ENCODE data around the gene TEC. TPM values are rescaled to one million over a fixed set of nuclear protein-coding genes. Genes with fewer than 3 reads are reported as not detected.

Gene TEC
- polyA plus RNA-seq, 1 of the 3 experiments (the other 2 are of a cell fraction): 0.85 TPM

GRCh38 chr4:48297256-48297846 lies 27.7 kb upstream of the TEC start:
- H3K4me3 ChIP-seq (ENCODE audit: low read depth in 2 of 2, low read length in 1 of 2): no peak overlapping the region
- H3K27ac ChIP-seq (ENCODE audit: low read depth in 2 of 2, low read length in 1 of 2): no peak overlapping the region
- no peaks in the 10 kb centered on the region for H3K9me2 ChIP-seq
- no peak overlapping the region for H3K4me2 ChIP-seq
- no peak overlapping the region for H3K9ac ChIP-seq
- no peak for DNase-seq
- WGBS (ENCODE audit: low lambda C conversion rate): 100% methylated on average over 2 of the region's 2 CpGs
- ChIA-PET POLR2A (no interaction called here), CTCF (interaction anchor here (1.7 kb wide), 1 partner anchor 31 kb away, joined by 3 read pairs; no protein-coding TSS in a partner anchor)
- TF ChIP-seq, protein P1, sequence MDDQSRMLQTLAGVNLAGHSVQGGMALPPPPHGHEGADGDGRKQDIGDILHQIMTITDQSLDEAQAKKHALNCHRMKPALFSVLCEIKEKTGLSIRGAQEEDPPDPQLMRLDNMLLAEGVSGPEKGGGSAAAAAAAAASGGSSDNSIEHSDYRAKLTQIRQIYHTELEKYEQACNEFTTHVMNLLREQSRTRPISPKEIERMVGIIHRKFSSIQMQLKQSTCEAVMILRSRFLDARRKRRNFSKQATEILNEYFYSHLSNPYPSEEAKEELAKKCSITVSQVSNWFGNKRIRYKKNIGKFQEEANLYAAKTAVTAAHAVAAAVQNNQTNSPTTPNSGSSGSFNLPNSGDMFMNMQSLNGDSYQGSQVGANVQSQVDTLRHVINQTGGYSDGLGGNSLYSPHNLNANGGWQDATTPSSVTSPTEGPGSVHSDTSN (IDR thresholded peaks at IDR 0.05): no peak
- TF ChIP-seq GABPA (IDR thresholded peaks at IDR 0.05; ENCODE audit: low read depth): no peak
- TF ChIP-seq MAX (IDR thresholded peaks at IDR 0.05; ENCODE audit: low read depth): no peak
- TF ChIP-seq NFIC (IDR thresholded peaks at IDR 0.05; ENCODE audit: borderline replicate concordance): no peak
- no peak for TF ChIP-seq SIN3A (IDR thresholded peaks at IDR 0.05; ENCODE audit: borderline replicate concordance, low read depth, low read length)
- no peak overlapping the region for H2AFZ ChIP-seq (ENCODE audit: low read depth)
- H3K36me3 ChIP-seq (replicated peaks in 1 of 2; ENCODE audit: control insufficient read depth in 1 of 2, insufficient read depth in 2 of 2, low read length in 1 of 2): no peaks in the 10 kb centered on the region
- H3F3A ChIP-seq (replicated peaks; ENCODE audit: insufficient read depth): no peaks in the 10 kb centered on the region
- H3K9me3 ChIP-seq: no peaks in the 10 kb centered on the region
- peaks cover 3% of the 10 kb centered on the region in 2 experiments; a peak in 1 of 4 replicates for H3K4me1 ChIP-seq (ENCODE audit: control insufficient read depth in 1 of 2, insufficient read depth in 2 of 2, low read depth in 1 of 2, low read length in 1 of 2)
- H4K20me1 ChIP-seq (ENCODE audit: insufficient read depth): no peaks in the 10 kb centered on the region
- no peaks in the 10 kb centered on the region for H3K27me3 ChIP-seq (ENCODE audit: insufficient read depth)
- H3K79me2 ChIP-seq (ENCODE audit: insufficient read depth): no peaks in the 10 kb centered on the region

DNA sequence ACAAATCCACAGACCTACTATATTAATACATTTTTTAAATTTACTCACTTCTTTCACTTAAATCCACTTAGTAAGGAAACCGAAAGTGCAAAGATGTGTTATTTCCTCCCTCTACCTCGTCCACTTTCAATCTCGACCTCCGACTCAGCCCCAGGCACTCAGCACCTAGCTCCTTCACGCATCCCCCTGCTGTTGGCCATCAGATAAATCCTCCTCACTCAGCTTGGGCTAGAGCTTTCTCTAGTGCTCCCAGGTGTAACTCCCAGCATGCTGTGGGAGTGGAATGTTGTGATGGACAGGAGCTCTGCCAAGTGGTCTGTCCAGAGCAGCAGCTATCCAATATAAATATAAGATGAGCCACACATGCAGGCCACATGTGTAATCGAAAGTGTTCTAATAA lies 26.7 kb upstream of the TEC start:
- Histone ChIP-seq H3K9me2 (no peaks in the 10 kb centered on the region), H3K36me3 (replicated peaks in 1 of 2; ENCODE audit: control insufficient read depth in 1 of 2, insufficient read depth in 2 of 2, low read length in 1 of 2) (no peaks in the 10 kb centered on the region), H3K4me1 (ENCODE audit: control insufficient read depth in 1 of 2, insufficient read depth in 2 of 2, low read depth in 1 of 2, low read length in 1 of 2) (peaks cover 3% of the 10 kb centered on the region in 2 experiments; a peak in 1 of 4 replicates), H2AFZ (ENCODE audit: low read depth) (no peak overlapping the region), H3K27me3 (ENCODE audit: insufficient read depth) (no peaks in the 10 kb centered on the region), H3K79me2 (ENCODE audit: insufficient read depth) (no peaks in the 10 kb centered on the region), H3K4me2 (no peak overlapping the region), H3F3A (replicated peaks; ENCODE audit: insufficient read depth) (no peaks in the 10 kb centered on the region), H3K9me3 (no peaks in the 10 kb centered on the region), H3K9ac (no peak overlapping the region), H3K4me3 (ENCODE audit: low read depth in 2 of 2, low read length in 1 of 2) (no peak overlapping the region), H4K20me1 (ENCODE audit: insufficient read depth) (no peaks in the 10 kb centered on the region), H3K27ac (ENCODE audit: low read depth in 2 of 2, low read length in 1 of 2) (no peak overlapping the region)
- 79% methylated on average over 6 of the region's 6 CpGs for WGBS (ENCODE audit: low lambda C conversion rate)
- no peak for DNase-seq
- TF ChIP-seq EZH2phosphoT487 (IDR thresholded peaks at IDR 0.05; ENCODE audit: borderline replicate concordance, low read depth): no peak
- no peak for TF ChIP-seq RXRA (IDR thresholded peaks at IDR 0.05; ENCODE audit: borderline replicate concordance, low read depth)
- TF ChIP-seq NRF1 (IDR thresholded peaks at IDR 0.05; ENCODE audit: low read depth, low read length): no peak
- TF ChIP-seq GABPA (IDR thresholded peaks at IDR 0.05; ENCODE audit: low read depth): no peak
- no peak for TF ChIP-seq RAD21 (IDR thresholded peaks at IDR 0.05; ENCODE audit: low read length)
- no peak for TF ChIP-seq RCOR1 (IDR thresholded peaks at IDR 0.05; ENCODE audit: low read length)
- TF ChIP-seq EP300 (IDR thresholded peaks at IDR 0.05; ENCODE audit: borderline replicate concordance in 1 of 2, low read depth in 1 of 2, low read length in 1 of 2): no peak
- CTCF ChIA-PET: no interaction called here
- POLR2A ChIA-PET: no interaction called here

Data from SK-N-SH (cell line).